Stimulated activated naive CD8-positive, alpha-beta T cell treated with anti-CD3 and anti-CD28 coated beads, Interleukin-15, Interleukin-2, amounts not matched to agents 100 U/mL and 50 U/mL, for 24 hours (primary cell): ENCODE data around the gene SLC17A4.
"Not testable (repeated sequence)": the region's sequence is repeated elsewhere in the genome, so short reads cannot be mapped to it uniquely, and the experiment has no call there.

Experiments used
- ATAC-seq: fragments of 150-1000 bp; cut with Tn5 transposase; one replicate; pipeline ENCODE4 v1.10.0; 2021
- DNase-seq: peaks from one replicate; pipeline ENCODE4 v3.0.0; 2021

SLC17A4 gene, protein sequence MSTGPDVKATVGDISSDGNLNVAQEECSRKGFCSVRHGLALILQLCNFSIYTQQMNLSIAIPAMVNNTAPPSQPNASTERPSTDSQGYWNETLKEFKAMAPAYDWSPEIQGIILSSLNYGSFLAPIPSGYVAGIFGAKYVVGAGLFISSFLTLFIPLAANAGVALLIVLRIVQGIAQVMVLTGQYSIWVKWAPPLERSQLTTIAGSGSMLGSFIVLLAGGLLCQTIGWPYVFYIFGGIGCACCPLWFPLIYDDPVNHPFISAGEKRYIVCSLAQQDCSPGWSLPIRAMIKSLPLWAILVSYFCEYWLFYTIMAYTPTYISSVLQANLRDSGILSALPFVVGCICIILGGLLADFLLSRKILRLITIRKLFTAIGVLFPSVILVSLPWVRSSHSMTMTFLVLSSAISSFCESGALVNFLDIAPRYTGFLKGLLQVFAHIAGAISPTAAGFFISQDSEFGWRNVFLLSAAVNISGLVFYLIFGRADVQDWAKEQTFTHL

DNA sequence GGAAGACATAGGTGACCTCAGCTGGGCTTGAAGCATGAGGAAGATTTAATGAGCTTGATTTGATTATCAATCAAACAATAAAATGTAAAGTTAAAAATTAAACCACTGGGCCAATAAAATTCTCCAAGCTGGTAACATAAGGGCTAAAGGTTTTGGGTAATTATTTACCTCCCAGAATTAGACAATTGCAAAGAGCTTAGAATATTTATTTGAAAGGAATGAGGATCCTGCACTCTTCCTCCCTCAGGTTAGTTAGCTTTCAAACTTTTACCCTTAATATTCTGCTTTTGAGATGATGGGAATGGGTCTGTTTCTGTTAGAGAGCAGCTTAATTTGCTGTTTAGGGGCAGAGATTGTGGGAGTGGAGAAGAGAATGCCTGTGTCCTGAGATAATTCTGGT lies at the start of gene SLC17A4:
TSS of gene SLC17A4 (plus strand) at position 208 of the 400 bp plus-strand sequence. CDS start 7,221 bp downstream, outside the sequence.
- ATAC-seq (no peak), DNase-seq (no peak)

- no peak for ATAC-seq
- no peak for DNase-seq
Measured at GRCh38 chr6:25706314-25707014, 48.1 kb upstream of the SLC17A4 start.

DNA sequence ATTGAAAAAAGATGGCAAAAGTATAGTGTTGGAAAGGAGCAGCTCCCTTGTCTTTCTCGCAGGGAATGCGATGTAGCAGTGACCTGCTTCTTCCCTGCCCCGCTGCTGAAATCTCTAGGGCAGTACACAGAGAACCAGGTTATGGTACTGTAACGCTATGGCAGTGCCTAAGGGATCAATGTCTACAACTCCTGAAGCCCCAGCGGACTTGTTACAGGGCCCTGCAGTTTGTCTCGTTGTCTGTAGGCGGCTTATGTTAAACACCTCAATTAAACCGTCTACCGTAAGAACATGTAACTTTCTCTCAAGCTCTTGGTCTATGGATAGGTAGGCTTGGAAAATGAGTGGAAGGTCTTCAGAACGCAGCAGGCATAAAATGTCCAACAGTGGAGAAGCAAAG lies 44.8 kb upstream of the SLC17A4 start:
- no peak for ATAC-seq
- no peak for DNase-seq

DNA sequence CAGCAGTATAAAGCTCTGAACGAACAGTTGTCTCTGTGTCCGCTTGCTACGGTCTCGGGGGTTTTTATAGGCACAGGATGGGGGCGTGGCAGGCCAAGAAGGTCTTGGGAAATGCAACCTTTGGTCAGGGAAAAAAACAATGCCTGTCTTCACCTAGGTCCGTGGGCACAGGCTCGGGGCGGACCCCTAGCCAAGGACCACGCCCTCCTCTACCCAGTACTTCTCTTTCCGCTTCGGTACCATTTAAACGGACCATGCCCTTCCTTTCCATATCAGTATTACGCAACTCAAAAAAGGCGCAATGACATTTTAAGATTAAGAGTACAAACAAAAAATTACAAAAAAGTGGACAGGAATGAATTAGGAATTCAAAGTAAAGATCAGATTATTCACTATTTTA lies 44.3 kb upstream of the SLC17A4 start:
- ATAC-seq (no peak), DNase-seq (no peak)

DNA sequence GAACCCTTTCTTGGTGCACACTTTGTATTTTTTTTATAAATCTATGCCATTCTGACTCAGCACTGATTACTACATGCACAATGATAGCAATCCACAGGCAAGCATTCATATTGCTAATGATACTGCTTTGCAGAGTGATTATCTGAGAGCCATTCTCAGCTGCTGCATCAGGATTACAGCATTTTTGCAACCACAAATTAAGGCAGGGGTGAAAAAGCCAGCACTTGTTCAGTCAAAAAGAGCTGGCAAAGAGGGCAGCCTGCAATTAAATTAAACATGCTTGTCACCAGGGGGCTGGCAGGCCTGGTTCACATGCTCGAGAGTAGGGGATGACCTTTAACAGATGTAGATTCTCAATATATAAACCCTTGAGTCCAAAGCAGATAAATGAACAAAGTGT lies 40.7 kb upstream of the SLC17A4 start:
- DNase-seq, result no peak
- ATAC-seq, result no peak

GRCh38 chr6:25714765-25715164 lies 39.8 kb upstream of the SLC17A4 start:
- no peak for DNase-seq
- no peak for ATAC-seq

DNA sequence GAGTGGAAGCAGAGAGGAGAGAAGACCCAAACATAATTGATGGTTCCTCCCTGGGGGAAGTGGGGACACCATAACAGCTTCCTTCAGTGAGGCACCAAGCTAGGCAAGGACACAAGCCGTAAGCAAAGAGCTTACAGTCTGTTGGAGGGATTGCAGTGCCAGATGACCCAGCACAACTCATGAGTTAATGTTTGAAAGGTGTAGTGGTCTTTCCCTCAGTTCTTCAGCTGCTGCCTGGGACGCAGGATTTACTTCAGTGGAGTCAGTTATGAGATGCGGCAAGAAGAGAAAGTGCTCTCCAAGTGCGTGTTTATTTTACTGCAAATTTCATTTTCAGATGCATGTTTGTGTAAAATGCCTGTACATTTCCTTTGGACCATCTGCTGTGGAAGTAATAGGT lies 38.7 kb upstream of the SLC17A4 start:
- ATAC-seq (no peak), DNase-seq (no peak)

DNA sequence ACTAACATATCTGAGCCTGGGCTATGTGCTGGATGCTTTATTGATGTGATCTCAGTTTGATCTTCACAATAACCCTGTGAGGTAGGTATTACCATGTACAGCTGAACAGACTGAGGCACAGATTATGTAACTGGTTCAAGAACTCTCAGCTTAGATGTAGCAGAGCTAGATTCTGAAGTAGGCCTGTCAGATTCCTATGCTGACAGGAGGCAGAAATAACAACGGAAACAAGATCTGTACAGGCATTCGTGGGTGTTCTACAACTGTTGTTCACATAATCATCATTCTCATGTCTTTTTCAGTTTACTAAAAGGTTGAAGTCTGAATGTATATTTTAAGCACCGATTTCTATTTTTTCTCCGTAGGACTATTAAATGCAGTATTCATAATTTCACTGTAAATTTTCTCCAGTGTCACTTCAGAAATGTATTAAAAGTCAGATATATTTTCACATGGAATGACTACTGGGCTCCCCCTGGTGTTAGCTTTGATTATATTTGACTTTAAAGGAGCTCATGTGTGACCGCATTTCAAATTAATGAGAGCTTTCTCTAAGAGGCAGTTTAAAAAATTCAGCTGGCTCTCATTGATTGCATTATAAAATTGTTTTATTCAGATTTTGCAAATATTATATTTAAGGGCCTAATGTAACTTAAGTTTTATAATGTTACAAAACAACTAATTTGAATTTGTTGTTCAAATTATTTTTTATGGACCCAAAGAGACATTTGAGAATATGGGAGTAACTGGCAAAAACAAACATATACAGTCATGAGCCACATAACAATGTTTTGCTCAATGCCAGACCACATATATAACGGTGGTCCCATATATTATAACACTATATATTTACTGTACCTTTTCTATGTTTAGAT lies 36.4 kb upstream of the SLC17A4 start:
- no peak for DNase-seq

GRCh38 chr6:25726122-25726911 lies 28.2 kb upstream of the SLC17A4 start:
- no peak for DNase-seq
- ATAC-seq, result no peak

More for the DNA sequence above, 36.4 kb upstream of the SLC17A4 start:
- no peak for ATAC-seq

GRCh38 chr6:25727028-25727427 lies 27.5 kb upstream of the SLC17A4 start:
- no peak for ATAC-seq
- no peak for DNase-seq

DNA sequence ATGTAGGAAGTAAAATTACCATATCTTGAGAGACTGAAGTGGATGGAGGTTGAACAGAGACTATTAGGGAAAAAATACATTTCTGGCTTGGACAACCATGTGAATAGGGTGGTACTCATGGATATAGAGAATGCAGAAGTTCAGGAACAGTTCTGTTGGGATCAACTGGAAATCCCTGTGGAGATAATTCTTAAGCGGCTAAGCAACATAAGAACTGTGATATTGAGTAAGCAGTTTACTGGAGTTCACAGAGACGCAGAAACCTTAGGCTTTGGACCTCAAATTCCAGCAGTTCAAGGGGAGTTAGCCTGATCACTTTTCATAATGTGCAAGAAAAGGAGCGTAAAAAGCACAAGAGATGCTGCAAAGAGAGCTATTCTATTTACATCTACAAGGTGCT lies 23.6 kb upstream of the SLC17A4 start:
- ATAC-seq (no peak), DNase-seq (no peak)

DNA sequence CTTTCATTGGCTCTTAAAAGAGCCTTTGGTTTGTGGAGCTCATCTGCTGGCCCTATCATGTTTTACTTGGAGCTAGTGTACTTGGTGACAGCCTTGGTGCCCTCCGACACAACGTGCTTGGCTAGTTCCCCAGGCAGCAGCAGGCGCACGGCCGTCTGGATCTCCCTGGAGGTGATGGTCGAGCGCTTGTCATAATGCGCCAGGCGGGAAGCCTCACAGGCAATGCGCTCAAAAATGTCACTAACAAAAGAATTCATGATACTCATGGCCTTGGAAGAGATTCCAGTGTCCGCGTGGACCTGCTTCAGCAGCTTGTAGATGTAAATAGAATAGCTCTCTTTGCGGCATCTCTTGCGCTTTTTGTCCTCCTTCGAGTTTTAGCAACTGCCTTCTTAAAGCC lies 22.8 kb upstream of the SLC17A4 start:
- no peak for DNase-seq
- no peak for ATAC-seq

GRCh38 chr6:25732468-25733198 lies 21.9 kb upstream of the SLC17A4 start:
- no peak for DNase-seq
- ATAC-seq, result no peak

- ATAC-seq, result no peak
- DNase-seq, result no peak
Measured at GRCh38 chr6:25735261-25735660, 19.3 kb upstream of the SLC17A4 start.

DNA sequence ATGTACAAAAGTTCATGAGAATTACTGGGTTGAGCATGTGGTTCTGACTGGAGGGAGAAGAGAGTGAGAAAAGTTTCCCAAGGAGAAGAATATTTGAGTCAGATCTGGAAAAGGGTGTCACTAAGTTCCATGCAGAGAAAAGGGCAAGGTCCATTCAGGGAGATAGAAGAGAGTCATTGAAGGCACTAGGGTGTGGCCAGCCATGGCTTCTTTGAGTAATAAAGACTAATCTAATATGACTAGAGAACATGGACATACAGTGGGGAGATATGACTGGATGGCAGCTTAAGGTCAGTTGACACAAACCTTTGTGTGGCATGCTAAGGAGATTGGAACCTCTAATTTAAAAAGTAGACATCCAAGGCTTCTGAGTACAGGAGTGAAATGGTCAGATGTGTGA lies 10.7 kb upstream of the SLC17A4 start:
- DNase-seq (no peak), ATAC-seq (peak; percentile 36)

DNA sequence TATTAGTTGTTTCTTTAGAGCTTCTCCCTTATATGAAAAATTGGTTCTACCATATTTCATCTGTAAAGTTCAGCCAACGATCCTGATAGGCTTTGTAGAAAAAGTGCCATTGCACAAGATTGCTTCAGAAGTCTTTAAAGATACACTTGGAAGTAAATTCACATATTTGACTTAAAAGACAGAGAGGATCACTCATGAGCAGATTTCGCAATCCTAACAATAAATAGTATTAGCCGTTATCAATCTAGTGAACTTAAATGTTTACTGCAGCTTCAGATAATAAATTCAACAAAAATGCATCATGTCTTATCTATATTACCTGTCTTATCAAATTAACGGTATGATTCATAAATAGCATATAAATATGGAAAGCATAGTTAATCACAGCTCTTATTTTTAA lies 8.7 kb upstream of the SLC17A4 start:
- no peak for DNase-seq
- no peak for ATAC-seq

GRCh38 chr6:25746968-25747367 lies 7.6 kb upstream of the SLC17A4 start:
- ATAC-seq, result no peak
- DNase-seq, result no peak

- no peak for DNase-seq
- ATAC-seq, result no peak
Measured at GRCh38 chr6:25747477-25747876, 7.1 kb upstream of the SLC17A4 start.

- ATAC-seq, result no peak
Measured at GRCh38 chr6:25748049-25748448, 6.5 kb upstream of the SLC17A4 start.

DNA sequence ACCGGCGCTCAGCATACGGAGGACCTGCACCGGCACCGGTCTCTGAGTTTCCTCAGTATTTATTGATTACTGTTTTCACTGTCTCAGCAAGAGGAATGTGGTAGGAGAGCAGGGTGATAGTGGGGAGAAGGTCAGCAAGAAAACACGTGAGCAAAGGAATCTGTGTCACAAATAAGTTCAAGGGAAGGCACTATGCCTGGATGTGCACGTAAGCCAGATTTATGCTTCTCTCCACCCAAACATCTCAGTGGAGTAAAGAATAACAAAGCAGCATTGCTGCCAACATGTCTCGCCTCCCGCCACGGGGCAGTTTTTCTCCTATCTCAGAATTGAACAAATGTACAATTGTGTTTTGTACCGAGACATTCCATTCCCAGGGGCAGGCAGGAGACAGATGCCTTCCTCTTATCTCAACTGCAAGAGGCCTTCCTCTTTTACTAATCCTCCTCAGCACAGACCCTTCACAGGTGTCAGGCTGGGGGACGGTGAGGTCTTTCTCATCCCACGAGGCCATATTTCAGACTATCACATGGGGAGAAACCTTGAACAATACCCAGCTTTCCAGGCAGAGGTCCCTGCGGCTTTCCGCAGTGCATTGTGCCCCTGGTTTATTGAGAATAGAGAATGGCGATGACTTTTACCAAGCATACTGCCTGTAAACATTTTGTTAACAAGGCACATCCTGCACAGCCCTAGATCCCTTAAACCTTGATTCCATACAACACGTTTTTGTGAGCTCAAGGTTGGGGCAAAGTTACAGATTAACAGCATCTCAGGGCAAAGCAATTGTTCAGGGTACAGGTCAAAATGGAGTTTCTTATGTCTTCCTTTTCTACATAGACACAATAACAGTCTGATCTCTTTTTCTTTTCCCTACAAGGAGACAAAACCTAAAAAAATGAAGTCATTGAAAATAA lies 5.7 kb upstream of the SLC17A4 start:
- not testable (repeated sequence) for DNase-seq, ATAC-seq

More at GRCh38 chr6:25748049-25748448, 6.5 kb upstream of the SLC17A4 start:
- no peak for DNase-seq
